22Rv1 (cell line): ENCODE data around the gene NPNT.

Source experiments
- CTCF ChIP-seq: fragments of 450-650 bp; IDR thresholded peaks from 2 replicates; pipeline ENCODE4 v1.5.1; 2017; ENCODE audit warnings: mild to moderate bottlenecking
- ZFX ChIP-seq: fragments of 450-650 bp; IDR thresholded peaks from 2 replicates; pipeline ENCODE4 v1.6.1; 2017; ENCODE audit warnings: antibody characterized with exemption, borderline replicate concordance

- TF ChIP-seq CTCF (no peak), ZFX (no peak)
Observed at GRCh38 chr4:105917171-105917685, 22.0 kb downstream of the NPNT start.
